T-helper 1 cell treated with Interleukin-12 subunit alpha and Interleukin-12 subunit beta and Interleukin-4 antibody, amounts not matched to agents 30 ng/mL and 1 ng/mL, for 36 hours (primary cell): Measurements from ENCODE around the gene SKAP2. TPM values are rescaled to one million over a fixed set of nuclear protein-coding genes. Genes with fewer than 3 reads are reported as not detected.

ENCODE experiments used
- intact Hi-C: fragments of 100-400 bp; cut with micrococcal nuclease; formaldehyde crosslinking; loops from one replicate; pipeline ENCODE4 v1.15.1; 2024
- total RNA-seq: library from RNA; stranded (reverse); gene quantifications from 2 replicates; pipeline ENCODE4 v1.2.3, GENCODE V29; 2022

SKAP2 gene
- total RNA-seq, 1 donor from 2014 or later: 7.9 TPM

- intact Hi-C loops: loop anchor here (5.0 kb wide), 2 partner anchors 392 to 577 kb away; no protein-coding TSS in a partner anchor
These were observed 195.6 kb downstream of the SKAP2 start for GRCh38 chr7:26668821-26669220.

DNA sequence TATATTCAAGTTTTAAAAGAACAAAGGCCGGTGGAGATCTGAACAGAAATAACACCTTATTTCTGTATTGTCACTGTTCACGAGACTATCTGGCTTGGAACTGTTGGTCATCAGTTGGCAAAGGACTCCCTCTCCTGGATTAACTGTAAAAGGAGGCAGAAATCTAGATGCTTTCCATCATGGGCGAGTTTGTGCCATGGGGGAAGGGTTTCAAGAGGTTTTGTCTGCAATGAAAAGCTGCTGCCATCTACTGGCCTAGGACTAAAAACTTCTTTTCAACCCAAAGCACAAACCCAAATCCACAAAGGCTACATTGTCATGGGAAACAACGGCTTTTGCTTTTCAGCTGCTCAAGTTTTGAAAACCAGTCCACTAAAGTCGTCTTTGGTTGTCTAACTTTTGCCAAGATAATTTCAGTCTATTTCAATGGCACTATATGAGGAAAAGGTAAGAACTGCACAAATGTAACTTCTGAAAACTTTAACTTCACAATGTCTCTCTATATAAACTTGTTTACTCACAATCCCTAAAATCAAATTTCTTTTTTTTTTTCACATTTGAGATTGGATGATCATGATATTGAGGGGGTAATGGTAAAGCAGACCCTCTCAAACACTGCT lies 196.8 kb downstream of the SKAP2 start:
- intact Hi-C loops: loop anchor here (1.0 to 5.0 kb wide), 14 partner anchors 14 to 805 kb away; partner anchors contain the start of gene HNRNPA2B1

DNA sequence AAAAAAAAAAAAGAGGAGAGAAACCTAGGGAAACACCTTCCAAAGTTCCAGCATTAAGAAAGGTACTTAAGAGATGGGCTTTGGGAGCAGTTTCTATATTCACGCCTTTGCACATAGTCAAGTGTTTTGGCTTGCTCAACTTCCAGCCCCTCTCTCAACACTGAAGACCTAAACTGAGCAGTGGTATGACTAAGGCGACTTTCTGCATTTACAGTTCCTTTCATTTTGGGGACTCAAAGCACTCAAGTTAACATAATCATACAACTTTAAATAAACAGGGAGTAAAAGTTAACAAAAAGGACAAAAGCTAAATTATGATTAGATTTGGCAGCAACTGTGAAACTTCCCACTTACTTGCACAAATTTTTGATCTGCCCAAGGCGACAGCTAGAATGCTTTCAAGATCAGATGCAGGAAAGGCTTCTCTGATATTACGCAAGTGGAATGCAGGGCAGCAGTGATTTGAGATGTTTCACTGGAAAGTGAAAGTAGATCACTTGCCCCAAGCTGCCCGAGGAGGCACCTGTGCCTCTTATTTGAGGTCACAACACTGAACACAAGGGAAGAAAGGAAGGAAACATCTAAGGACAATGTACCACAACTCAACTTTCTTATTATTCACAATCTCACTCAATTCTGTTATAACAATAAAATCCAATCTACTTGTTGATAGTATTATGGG lies 199.5 kb downstream of the SKAP2 start:
- intact Hi-C loops: loop anchor here (5.0 kb wide), 2 partner anchors 388 to 573 kb away; no protein-coding TSS in a partner anchor

DNA sequence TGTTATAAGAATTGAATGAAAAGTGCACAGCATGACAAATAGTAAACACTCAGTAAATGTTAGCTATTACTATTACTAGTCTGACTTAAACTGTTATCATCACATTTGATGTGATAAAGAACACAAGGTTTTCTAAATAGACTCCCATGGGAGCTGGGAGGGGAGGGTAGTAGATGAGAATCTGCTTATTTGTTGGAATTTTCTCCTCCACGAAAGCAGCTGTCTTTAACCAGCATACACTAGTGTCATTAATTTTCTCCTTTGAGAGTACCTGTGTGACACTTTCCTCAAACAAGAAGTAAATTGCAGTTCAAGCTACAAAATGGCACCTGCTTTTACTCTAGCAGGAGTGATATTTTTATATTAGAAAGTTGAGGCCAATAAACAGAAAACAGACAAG lies 200.1 kb downstream of the SKAP2 start:
- intact Hi-C loops: no loop called here

DNA sequence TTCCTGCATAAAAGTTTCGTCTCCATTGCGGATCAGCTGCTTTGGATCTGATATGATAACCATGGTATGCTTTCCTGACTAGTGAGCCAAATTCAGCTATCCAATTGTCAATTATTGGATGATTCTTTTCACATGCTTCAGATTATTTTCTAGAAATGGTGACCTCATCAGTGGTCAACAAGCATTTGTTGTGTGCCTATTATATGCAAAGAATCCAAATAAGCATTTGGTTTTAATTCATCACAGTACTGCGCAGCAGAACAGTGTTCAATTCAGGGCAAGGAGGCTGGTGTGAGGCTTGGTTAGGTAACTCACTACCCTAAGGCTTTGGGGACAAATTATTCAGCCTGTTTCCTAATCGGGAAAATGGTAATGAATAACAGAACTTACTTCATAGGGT lies 200.5 kb downstream of the SKAP2 start:
- intact Hi-C loops: no loop called here

- intact Hi-C loops: no loop called here
These were observed 201.7 kb downstream of the SKAP2 start for GRCh38 chr7:26662646-26663045.

GRCh38 chr7:26659121-26659520 lies 205.3 kb downstream of the SKAP2 start:
- intact Hi-C loops: no loop called here

- intact Hi-C loops: no loop called here
These were observed 205.9 kb downstream of the SKAP2 start for GRCh38 chr7:26658389-26659084.

- intact Hi-C loops: no loop called here
These were observed 206.6 kb downstream of the SKAP2 start for GRCh38 chr7:26657686-26658388.

DNA sequence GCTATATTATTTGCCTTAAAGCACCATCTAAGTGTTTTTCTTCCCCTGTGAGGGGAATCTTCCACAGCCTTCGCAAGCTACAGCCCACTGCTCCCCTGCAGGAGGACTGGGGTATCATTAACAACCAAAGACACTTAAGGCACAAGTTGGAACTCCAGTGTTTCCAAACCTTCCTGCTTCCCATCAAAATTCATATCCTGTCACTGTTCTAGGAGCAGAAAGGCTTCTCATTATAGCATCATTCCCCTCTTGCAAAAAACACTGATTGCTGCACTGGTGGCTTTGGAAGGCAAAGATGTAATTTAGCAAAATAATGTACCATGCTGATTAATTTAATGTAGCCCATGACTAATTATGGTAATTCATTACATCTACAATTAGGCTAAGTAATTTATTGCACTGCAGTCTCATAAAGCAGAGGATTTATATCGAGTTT lies 207.2 kb downstream of the SKAP2 start:
- intact Hi-C loops: no loop called here

DNA sequence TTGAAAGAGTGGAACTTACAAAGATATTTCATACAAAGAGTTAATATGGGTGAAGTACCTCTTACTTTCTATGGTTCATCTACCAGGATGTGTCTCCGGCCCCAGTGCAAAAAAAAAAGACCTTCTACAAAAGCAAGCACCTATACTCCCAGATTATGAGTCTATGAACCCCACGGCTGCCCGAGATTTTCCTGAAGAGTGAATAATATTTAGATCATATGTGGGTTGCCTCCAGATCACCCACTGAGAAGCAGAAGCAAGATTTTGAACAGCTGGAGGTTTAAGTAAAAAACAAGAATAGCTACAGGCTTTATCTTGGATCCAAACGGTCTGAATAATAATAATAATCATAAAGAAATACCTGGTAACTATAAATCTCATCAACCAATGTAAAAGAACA lies 207.7 kb downstream of the SKAP2 start:
- intact Hi-C loops: no loop called here

- intact Hi-C loops: no loop called here
These were observed 208.6 kb downstream of the SKAP2 start for GRCh38 chr7:26655781-26656180.

DNA sequence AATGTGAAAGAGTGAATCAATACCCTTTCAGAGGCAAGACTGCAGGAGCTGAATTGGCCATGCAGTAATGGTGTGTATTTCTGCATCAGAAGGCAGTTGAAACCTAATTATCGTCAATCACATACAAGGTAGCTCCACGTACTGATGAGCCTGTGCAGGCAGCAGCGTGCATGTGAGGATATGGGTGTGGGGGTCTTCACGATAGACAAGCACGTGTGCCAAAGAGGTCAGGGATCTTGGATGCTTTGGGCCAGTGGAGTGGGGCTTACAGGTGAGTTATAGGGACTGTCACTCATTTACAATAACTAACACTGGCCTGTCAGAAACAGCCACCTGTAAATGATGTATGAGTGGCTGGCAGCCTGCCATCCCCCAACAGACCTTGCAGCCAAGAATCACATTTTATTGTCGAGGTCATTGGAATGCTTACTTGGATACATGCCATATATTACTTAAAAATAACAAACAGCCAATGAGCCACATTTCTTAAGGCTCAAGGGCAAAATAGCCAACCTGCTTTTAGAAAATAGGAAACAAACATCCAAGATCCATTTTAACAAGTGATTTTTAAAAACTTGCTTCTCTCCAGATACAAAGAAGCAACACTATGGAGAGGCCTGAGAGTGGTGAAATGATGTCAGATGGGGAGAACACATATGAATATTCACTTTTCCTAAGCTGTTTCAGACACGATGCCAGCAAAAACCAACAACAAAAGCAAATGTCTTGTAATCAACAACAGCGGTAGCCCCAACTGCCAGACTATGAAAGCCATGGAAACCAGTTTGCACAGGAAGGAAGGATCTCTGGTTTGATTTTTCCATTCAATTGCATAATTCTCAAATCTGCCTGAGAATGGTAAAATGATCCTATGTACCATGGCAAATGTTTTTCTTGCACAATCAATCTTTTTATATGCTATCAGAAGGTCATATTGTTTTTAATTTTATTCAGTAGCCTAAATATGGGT lies 210.7 kb downstream of the SKAP2 start:
- intact Hi-C loops: no loop called here

- intact Hi-C loops: no loop called here
These were observed 211.8 kb downstream of the SKAP2 start for GRCh38 chr7:26652401-26653100.

DNA sequence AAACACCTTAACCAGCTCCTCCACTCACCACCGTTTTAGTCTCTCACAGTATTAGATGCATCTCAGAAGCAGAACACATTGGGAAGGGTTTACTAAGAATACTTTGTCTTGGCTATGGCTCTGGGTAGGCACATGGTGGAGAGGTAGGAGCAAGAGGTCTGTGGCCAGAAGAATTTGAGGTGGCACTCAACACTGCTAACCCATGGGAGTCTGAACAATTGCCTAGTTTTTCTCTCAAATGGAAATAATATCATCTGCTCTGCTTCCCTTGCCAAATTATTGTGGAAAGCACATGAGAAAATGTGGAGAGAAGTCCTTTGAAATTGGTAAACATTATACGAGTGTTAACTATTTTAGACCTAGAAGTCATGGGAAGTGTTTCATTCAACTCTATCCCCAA lies 214.3 kb downstream of the SKAP2 start:
- intact Hi-C loops: no loop called here

DNA sequence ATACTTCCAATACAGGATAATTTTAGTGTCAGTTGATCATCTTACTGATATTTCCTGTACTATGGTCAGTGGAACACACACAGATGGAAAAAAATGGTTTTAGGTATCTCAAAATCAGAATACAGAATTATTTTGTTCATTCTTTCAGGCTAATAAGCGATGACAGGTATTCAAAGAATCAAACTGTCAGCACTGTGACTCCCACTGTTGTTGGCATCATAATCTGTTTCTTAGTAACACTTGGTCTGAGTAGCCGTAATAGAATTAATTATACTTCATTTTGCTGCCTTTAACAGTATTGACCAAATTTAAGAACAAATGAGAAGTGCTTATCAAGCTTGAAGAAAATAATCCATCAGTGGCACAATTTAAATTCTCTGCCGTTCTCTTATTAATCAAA lies 215.0 kb downstream of the SKAP2 start:
- intact Hi-C loops: no loop called here

DNA sequence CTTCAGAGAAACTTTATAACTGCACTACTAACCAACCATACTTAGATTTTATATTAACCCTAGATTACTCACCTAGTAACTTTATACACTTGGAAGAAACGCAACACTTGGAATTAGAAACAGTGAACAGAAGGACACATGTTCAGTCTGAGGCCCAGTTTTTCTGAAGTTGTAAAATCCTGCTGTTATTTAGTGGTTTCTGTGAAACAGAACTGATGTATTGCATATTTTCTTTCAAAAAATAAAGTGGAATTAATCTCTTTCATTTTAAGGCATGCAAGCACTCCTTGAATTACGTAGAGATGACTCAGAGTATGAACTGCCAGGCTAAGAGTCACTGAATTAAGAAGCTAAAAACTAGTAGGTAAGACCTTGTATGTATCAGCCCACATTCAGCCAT lies 215.8 kb downstream of the SKAP2 start:
- intact Hi-C loops: no loop called here

DNA sequence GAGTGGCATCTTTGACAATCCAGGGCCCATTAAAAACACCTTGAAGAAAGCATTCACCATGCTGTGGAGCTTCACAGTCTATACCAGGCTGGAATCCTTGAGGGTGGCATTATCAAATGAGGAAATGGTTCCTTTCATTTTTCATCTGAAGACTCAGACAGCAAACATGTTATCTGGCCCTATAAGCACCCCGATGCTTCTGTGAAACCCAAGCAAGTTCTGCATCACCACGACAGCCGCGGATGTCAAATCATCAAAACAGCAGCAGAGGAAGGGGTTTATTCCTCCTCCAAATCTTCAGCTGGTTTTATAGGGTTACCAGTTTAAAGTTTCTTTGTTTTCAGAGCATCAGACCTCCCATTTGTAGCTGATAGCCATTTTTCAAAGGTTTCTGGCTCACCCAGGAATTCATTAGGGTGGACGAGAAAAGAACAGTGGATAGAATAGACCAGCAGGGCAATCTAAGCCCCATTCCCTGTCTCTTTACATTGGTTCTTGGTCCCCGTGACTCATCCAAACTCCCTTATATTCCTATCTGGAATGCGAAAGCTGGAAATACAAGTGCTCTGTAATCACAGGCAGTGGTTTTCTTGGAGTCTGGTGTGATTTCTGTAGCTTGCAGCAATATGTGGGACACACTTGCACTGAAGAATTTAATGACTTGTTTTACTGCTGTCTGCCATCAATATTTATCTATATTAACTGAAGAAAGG lies 217.9 kb downstream of the SKAP2 start:
- intact Hi-C loops: no loop called here

- intact Hi-C loops: no loop called here
These were observed 219.3 kb downstream of the SKAP2 start for GRCh38 chr7:26645121-26645520.
